Anterior cingulate cortex (tissue), 58 donors: ENCODE measurements around the gene JSRP1.
"Not testable (repeated sequence)": the region's sequence is repeated elsewhere in the genome, so short reads cannot be mapped to it uniquely, and the experiment has no call there.

Experiments
- DNase-seq, 58 donors: peaks; one replicate each; lab custom pipeline; 2025; lab: John Stamatoyannopoulos, UW

JSRP1 gene

GRCh38 chr19:2283835-2284507 lies 27.8 kb upstream of the JSRP1 start:
- no peak for DNase-seq

DNA sequence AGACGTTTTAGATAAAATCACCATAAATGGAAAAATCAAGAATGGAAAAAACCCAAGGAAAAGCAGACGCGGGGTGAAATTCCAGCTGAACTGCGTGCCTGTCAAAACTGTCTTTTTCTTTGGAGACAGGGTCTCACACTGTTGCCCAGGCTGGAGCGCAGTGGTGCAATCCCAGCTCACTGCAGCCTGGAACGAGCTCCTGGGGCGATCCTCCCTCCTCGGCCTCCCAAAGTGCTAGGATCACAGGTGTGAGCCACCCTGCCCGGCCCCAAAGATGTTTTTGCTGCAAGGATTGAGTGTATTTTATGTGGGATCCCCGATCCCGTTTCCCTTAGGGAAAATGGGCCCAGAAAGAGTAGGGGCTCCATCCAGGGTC lies 26.6 kb upstream of the JSRP1 start:
- DNase-seq, result no peak

DNA sequence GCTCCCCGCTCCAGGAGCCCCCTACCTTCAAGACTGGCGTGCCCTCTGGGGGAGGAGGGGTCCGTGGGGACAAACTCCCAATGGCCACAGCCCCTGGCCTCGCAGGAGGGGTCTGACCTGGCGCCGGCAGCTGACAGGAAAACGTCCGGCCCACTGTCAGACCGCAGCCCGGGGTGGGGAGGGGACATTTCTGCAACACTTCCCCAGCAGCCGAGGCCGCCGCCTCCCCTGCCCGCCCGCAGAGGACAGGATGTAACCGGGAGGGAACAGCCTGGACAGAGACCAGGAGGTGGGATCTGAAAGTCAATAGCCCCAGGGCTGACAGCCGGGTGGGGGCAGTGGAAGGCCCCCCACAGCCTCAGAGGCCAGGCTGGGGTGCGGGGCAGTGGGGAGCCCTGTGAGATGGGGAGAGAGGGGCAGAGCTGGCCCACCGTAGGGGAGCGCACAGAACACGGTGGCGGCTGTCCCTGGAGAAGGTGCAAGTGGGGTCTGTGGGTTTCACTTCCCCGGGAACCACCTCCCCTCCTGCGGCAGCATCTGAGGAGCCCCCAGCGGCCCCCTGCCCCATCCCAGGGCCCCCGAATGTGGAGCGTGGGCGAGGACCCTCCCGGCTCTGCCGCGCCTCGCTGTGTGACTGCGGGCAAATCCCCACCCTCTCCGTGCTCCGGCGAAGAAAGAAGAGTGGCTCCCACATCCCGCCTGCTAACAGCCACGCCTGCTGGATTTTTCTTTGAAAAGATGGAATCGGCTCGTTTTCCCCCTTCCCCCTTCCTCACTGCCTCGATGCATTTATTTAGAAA lies 26.0 kb upstream of the JSRP1 start, which contains the start of gene PEAK3:
Gene PEAK3, minus strand, starts transcription at position 114 of the 800 bp plus-strand sequence. CDS start 1,244 bp downstream, outside the sequence.
- DNase-seq, result peak in 31 of 58 donors; percentile 13 to 73 (median 30)

- not testable (repeated sequence) for DNase-seq
These were observed 25.2 kb upstream of the JSRP1 start for GRCh38 chr19:2281265-2282061.

DNA sequence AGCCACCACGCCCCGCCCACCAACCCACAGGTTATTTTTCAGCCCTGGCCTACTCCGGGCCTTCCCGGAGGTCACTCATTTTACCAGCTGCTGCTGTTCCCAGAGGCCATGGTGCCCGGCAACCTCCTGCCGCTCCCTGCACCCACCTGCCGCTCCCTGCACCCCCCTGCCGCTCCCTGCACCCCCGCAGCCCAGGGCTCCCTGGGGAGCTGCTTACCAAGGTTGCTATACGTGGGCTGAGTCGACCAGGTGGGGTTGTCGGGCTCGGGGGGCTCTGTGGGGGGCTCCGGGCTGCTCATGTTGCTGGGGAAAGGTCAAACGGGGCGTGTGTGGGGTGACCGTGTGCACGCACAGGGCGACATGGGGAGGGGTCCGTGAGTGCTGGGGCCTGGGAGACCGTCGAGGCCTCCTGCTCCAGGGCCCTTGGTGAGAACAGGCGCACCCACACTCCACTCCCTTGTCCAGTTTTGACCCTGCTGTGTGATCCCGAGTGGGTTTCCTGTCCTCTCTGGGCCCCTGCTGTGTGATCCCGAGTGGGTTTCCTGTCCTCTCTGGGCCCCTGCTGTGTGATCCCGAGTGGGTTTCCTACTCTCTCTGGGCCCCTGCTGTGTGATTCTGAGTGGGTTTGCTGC lies 24.5 kb upstream of the JSRP1 start:
- DNase-seq, result no peak

- no peak for DNase-seq
These were observed 22.4 kb upstream of the JSRP1 start for GRCh38 chr19:2278459-2279158.

- no peak for DNase-seq
These were observed 20.9 kb upstream of the JSRP1 start for GRCh38 chr19:2277138-2277537.

DNA sequence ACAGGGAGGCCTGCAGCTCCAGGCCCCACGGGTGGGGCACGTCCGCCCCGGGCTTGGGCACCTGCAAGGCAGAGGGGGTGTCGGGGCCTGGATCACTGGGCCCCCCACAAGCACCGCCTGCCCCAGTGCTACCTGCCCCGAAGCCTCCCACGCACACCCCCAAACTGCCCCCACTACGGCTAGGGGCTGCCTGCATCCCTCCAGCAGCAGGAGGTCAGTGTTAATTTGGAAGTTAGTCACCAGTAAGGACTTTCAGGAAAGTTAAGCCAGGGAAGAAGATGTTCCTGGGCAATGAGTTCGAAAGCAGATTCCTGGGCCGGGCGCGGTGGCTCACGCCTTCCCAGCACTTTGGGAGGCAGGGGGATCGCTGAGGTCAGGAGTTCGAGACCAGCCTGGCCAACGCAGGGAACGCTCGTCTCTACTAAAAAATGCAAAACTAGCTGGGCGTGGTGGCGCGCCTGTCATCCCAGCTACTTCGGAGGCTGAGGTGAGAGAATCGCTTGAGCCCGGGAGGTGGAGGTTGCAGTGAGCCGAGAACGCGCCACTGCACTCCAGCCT lies 20.3 kb upstream of the JSRP1 start:
- no peak for DNase-seq

DNA sequence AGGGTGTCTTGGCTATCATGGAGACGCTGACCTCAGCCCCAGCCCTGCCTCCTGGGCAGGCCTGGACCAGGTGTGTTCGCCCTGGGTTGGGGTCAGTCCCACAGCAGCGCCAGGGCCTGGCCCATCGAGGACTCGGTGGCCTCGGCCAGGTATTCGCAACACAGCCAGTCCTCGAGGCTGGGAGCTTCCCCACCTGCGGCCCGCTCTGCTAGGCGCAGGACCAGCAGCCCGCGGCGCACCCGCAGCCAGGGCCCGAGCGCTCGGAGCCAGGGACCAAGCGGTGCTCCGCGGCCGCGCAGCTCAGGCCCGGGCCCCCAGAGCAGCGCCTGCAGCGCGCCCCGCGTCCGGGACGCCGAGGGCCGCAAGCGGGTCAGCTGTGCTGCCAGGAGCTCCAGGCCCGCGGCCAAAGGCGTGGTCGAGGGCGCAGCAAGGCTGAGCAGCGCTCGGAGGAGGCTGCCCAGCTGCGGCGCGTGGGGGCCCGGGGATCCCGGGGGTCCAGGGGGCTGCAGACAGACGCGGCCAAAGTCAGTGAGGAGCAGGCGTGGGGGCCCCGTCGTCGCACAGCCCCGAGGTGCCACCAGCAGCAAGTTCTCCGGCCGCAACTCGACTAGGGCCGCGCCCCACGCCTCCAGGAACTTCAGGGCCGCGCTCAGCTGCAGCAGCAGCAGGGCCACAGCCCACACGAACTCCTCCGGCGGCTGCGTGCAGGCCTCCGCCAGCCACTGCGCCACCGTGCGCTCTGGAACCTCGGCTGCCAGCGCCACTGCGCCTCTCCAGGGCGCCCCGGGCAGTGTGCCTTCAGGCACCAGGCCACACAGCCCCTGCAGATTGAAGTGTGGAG lies 19.6 kb upstream of the JSRP1 start:
- DNase-seq, result peak in 3 of 58 donors; percentile 15 to 18 (median 16)

DNA sequence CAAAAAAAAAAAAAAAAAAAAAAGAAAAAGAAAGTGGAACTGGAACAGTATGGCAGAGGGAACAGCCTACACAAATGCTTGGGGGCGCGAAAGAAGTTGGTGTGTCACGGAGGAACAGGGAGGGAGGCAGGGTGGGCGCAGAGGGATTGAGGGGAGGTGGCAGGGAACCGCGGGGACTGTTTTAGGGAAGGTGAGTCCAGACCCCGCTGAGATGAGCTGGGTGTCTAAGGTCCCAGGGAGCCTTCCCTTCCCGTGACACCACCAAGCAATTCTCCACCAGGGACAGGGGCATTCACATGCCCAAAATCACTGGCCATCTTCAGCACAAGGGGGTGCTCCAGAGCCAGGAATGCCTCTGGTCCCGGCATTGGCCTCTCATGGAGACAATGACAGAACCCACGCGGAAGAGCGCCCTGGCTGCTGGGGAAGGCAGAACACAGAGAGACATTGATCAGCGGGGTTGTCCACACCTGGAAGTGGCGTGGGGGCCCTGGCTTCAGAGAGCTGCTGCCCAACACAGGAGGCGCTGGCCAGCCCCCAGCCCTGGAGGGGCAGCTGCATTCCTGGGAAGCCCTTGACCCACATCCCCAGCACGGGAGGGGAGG lies 18.8 kb upstream of the JSRP1 start:
- peak in 54 of 58 donors; percentile 15 to 86 (median 48) for DNase-seq

- no peak for DNase-seq
These were observed 18.0 kb upstream of the JSRP1 start for GRCh38 chr19:2274185-2274711.

DNA sequence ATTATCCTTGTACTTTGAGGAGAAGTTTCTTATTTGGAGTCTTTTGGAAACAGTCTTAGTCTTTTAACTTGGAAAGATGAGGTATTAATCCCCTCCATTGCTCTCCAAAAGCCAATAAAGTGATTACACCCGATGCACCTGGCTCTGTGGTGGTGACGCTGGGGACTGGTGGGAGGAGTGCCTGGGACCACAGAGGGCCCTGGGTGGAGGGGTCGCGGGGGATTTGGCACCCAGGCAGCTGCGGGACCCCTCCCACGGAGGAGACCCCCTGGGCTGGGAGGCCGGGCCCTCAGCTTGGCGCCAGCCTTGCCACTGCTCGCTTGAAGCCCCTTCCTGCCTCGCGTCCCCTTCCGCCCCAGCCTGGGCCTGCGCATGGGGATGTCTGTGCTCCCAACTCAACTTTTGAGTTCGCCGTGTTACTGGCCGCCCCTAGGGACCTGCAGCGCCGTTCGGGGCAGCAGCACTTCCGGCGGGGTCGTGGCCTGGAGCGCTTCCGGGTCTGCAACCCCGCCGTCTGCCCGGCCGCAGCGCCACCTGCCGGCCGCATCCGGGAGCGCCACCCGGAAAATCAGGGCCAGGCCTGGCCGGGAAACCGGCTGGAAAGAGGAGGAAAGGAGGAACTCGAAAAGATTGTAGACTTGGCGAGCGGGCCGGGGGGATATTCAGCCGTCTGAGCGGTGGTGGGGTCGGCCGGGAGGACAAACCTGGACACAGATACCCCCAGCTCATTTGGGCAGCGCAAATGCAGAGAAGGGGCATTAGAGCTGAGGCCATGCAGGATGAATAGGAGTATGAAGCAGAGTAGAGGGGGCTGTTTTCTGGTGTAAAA lies 17.4 kb upstream of the JSRP1 start:
- peak in 43 of 58 donors; percentile 8 to 71 (median 38) for DNase-seq

DNA sequence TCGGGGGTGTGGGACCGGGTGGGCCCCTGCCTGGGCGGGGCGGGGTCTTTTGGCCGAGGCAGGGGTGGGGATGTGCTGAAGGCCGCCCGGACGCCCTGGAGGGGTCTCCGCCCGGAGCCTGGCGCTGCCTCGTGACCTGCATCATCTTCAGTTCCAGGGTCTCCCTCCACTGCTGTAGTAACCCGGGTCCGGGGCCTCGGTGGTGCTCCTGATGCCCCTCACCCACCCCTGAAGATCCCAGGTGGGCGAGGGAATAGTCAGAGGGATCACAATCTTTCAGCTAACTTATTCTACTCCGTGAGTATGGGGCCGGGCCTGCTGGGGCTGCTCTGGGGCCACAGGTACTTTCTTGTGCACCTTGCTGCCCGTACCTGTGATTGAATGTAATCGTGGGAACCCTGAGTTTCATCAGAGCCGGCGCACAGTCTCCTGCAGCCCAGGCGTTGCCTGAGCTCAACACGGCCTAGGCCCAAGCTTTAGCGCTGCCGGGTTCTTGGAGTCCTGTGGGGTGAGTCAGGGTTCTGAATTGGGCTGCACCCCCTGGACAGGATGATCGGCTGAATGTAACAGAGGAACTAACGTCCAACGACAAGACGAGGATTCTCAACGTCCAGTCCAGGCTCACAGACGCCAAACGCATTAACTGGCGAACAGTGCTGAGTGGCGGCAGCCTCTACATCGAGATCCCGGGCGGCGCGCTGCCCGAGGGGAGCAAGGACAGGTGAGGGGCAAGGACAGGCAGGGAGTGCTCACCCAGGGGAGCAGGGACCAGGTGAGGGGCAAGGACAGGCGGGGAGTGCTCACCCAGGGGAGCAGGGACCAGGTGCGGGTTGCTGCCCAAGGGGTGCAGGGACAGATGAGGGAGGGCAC lies 15.3 kb upstream of the JSRP1 start:
- no peak for DNase-seq

- DNase-seq, result peak in 54 of 58 donors; percentile 12 to 82 (median 59)
These were observed 14.4 kb upstream of the JSRP1 start for GRCh38 chr19:2270423-2271233.

- peak in 2 of 58 donors; percentile 37 to 40 for DNase-seq
These were observed 13.9 kb upstream of the JSRP1 start for GRCh38 chr19:2270157-2270422.
